IMR-90 (cell line): ENCODE results near the gene ATP4B. TPM values are rescaled to one million over a fixed set of nuclear protein-coding genes. Genes with fewer than 3 reads are reported as not detected.

ENCODE experiments used
- ATAC-seq: fragments of 200-7000 bp; cut with Tn5 transposase; 2 replicates; pipeline ENCODE4 v1.9.1; 2020; ENCODE audit warnings: low read depth, mild to moderate bottlenecking, moderate library complexity
- BruUV-seq: library from RNA; stranded (reverse); fragments of 400-500 nt; replicated peaks from 2 replicates; lab custom pipeline; 2021; lab: Mats Ljungman, UMichigan
- CTCF ChIA-PET: fragments of 300-600 bp; formaldehyde crosslinking; extraction: SDS; loops from one replicate; lab custom pipeline; 2021; ENCODE audit warnings: antibody characterized with exemption; lab: Yijun Ruan, JAX
- POLR2A ChIA-PET: fragments of 300-600 bp; sonication (Branson Sonifier 250); formaldehyde crosslinking; loops from one replicate; lab custom pipeline; 2022; ENCODE audit warnings: antibody characterized with exemption; ENCODE audit not compliant: unreplicated experiment; lab: Charles Lee
- DNase-seq: peaks from one replicate; pipeline ENCODE4 v3.0.0; 2013
- H2AFZ ChIP-seq: replicated peaks from 2 replicates; pipeline ENCODE3; 2013; ENCODE audit warnings: low read length, mild to moderate bottlenecking; ENCODE audit not compliant: poor library complexity
- H2AK5ac ChIP-seq: 2 replicates; pipeline ENCODE4 v1.6.1; 2013; ENCODE audit warnings: low read depth, low read length, inconsistent platforms
- H2AK9ac ChIP-seq: replicated peaks from 2 replicates; pipeline ENCODE3; 2013; ENCODE audit warnings: mild to moderate bottlenecking, low read depth, low read length, moderate library complexity; ENCODE audit not compliant: poor library complexity
- H2BK120ac ChIP-seq: 2 replicates; pipeline ENCODE4 v1.6.1; 2013; ENCODE audit warnings: low read depth, low read length, inconsistent platforms
- H2BK15ac ChIP-seq: 3 replicates; pipeline ENCODE4 v1.6.1; 2013; ENCODE audit warnings: low read depth, low read length, inconsistent platforms
- H2BK20ac ChIP-seq: 2 replicates; pipeline ENCODE4 v1.6.1; 2013; ENCODE audit warnings: low read depth, mild to moderate bottlenecking, inconsistent platforms, low read length, moderate library complexity
- H2BK5ac ChIP-seq: 2 replicates; pipeline ENCODE4 v1.6.1; 2013; ENCODE audit warnings: mild to moderate bottlenecking, low read depth, low read length, inconsistent platforms; ENCODE audit not compliant: poor library complexity, severe bottlenecking
- H3K14ac ChIP-seq: replicated peaks from 2 replicates; pipeline ENCODE4 v1.6.1; 2013; ENCODE audit warnings: low read depth, low read length, inconsistent platforms
- H3K18ac ChIP-seq: 2 replicates; pipeline ENCODE4 v1.6.1; 2013; ENCODE audit warnings: low read depth, low read length, control low read depth
- H3K23ac ChIP-seq: 2 replicates; pipeline ENCODE4 v1.6.1; 2013; ENCODE audit warnings: low read depth, low read length, inconsistent platforms
- H3K27ac ChIP-seq: 2 replicates; pipeline ENCODE4 v1.5.1; 2013; ENCODE audit warnings: mild to moderate bottlenecking, control low read depth, low read length; ENCODE audit not compliant: insufficient read depth
- H3K27me3 ChIP-seq: 2 replicates; pipeline ENCODE4 v1.6.1; 2013; ENCODE audit warnings: low read length; ENCODE audit not compliant: control insufficient read depth, insufficient read depth
- H3K36me3 ChIP-seq: 2 replicates; pipeline ENCODE4 v1.6.1; 2013; ENCODE audit warnings: low read length, mixed read lengths; ENCODE audit not compliant: control insufficient read depth, insufficient read depth
- H3K4ac ChIP-seq: 2 replicates; pipeline ENCODE4 v1.6.1; 2013; ENCODE audit warnings: low read depth, low read length, inconsistent platforms
- H3K4me1 ChIP-seq: 2 replicates; pipeline ENCODE4 v1.6.1; 2013; ENCODE audit warnings: low read length, mixed read lengths; ENCODE audit not compliant: control insufficient read depth, insufficient read depth
- H3K4me2 ChIP-seq: 2 replicates; pipeline ENCODE4 v1.6.1; 2013; ENCODE audit warnings: low read depth, mild to moderate bottlenecking, control low read depth, low read length, moderate library complexity
- H3K4me3 ChIP-seq: 2 replicates; pipeline ENCODE4 v1.5.1; 2013; ENCODE audit warnings: low read depth, mild to moderate bottlenecking, control low read depth, low read length, moderate library complexity; ENCODE audit not compliant: insufficient read depth
- H3K56ac ChIP-seq: 2 replicates; pipeline ENCODE4 v1.6.1; 2013; ENCODE audit warnings: low read length, inconsistent platforms; ENCODE audit not compliant: insufficient read depth; ENCODE audit errors: extremely low read depth
- H3K79me1 ChIP-seq, 2 experiments: 2 replicates each; pipeline ENCODE4 v1.6.1; 2013; ENCODE audit warnings: low read length in 2 of 2, inconsistent platforms in 1 of 2, low read depth in 1 of 2
- H3K9ac ChIP-seq: 2 replicates; pipeline ENCODE4 v1.6.1; 2013; ENCODE audit warnings: low read depth, low read length, control low read depth
- H3K9me1 ChIP-seq: 2 replicates; pipeline ENCODE4 v1.6.1; 2013; ENCODE audit warnings: low read length, inconsistent platforms; ENCODE audit not compliant: insufficient read depth
- H3K9me3 ChIP-seq: 2 replicates; pipeline ENCODE4 v1.6.1; 2013; ENCODE audit warnings: low read length; ENCODE audit not compliant: control insufficient read depth, insufficient read depth
- H4K20me1 ChIP-seq: 2 replicates; pipeline ENCODE4 v1.6.1; 2013; ENCODE audit warnings: low read length, inconsistent platforms; ENCODE audit not compliant: insufficient read depth
- H4K5ac ChIP-seq: 2 replicates; pipeline ENCODE4 v1.6.1; 2013; ENCODE audit warnings: mild to moderate bottlenecking, low read depth, low read length, control low read depth
- H4K8ac ChIP-seq, 2 experiments: 2 replicates each; pipeline ENCODE4 v1.6.1; 2013; ENCODE audit warnings: low read depth in 2 of 2, low read length in 2 of 2, control low read depth in 1 of 2, inconsistent platforms in 1 of 2
- H4K91ac ChIP-seq: 2 replicates; pipeline ENCODE4 v1.6.1; 2013; ENCODE audit warnings: low read depth, low read length, inconsistent platforms; ENCODE audit not compliant: insufficient read depth
- CEBPB ChIP-seq: IDR thresholded peaks from 2 replicates; pipeline ENCODE4 v1.6.1; 2012; ENCODE audit warnings: low read depth, low read length, improper control_type of control experiment
- CTCF ChIP-seq: conservative IDR thresholded peaks from 2 replicates; pipeline ENCODE4 v1.5.1; 2012; ENCODE audit warnings: mild to moderate bottlenecking, low read depth, low read length, improper control_type of control experiment
- WGBS, 2 experiments: methylation state at CpG; one replicate each; pipeline versions ENCODE4 v1.1.5 to v1.1.7; 2013; ENCODE audit warnings: missing lambda C conversion rate in 2 of 2; ENCODE audit not compliant: insufficient read length in 1 of 2; ENCODE audit errors: extremely low coverage in 2 of 2; 5-methylcytosine and 5-hydroxymethylcytosine counted together
- dilution Hi-C: fragments of 300-500 bp; cut with HindIII; formaldehyde crosslinking; loops from one replicate; pipeline ENCODE4 v1.14.3; 2018; ENCODE audit warnings: low sequenced_read_pairs; ENCODE audit not compliant: unreplicated experiment
- in situ Hi-C: fragments of 300-500 bp; cut with MboI; formaldehyde crosslinking; loops from 3 replicates; pipeline ENCODE4 v1.14.3; 2019; ENCODE audit warnings: low sequenced_read_pairs, inconsistent platforms, mixed read lengths
- intact Hi-C: fragments of 100-400 bp; cut with micrococcal nuclease; formaldehyde crosslinking; loops from 2 replicates; pipeline ENCODE4 v1.10.0; 2022
- polyA plus RNA-seq, 3 experiments: library from polyadenylated mRNA; depleted of rRNA; stranded (reverse); fragments of >200 nt; gene quantifications; 2 replicates each; pipeline ENCODE4 v1.2.3, GENCODE V29; 2012; ENCODE audit warnings: low replicate concordance in 1 of 3
- total RNA-seq: library from RNA; depleted of rRNA; stranded (reverse); fragments of >200 nt; gene quantifications from 2 replicates; pipeline ENCODE4 v1.2.3, GENCODE V29; 2012

ATP4B gene
- total and polyA plus RNA-seq, 2 of the 4 experiments (the other 2 are of a cell fraction): not detected

- H3K4me2 ChIP-seq: no peak overlapping the region
- H2BK15ac ChIP-seq: no peak overlapping the region
- H3K27ac ChIP-seq: no peak overlapping the region
- peaks cover 3% of the 10 kb centered on the region for H3K9me3 ChIP-seq
- ChIA-PET POLR2A (no interaction called here), CTCF (no interaction called here)
- peaks cover 3% of the 10 kb centered on the region; the same call in 1 of the 2 replicates for H3K9me1 ChIP-seq
- no peak overlapping the region for H4K8ac ChIP-seq
- no peak overlapping the region for H2BK120ac ChIP-seq
- DNase-seq (no peak), ATAC-seq (no peak)
- no peak overlapping the region for H3K23ac ChIP-seq
- H2AFZ ChIP-seq: no peak overlapping the region
- H3K18ac ChIP-seq: no peak overlapping the region
- H4K91ac ChIP-seq: no peak overlapping the region
- no peaks in the 10 kb centered on the region for H3K36me3 ChIP-seq
- dilution Hi-C loops: no loop called here
- no peak for TF ChIP-seq CTCF
- peak; percentile 72 for TF ChIP-seq CEBPB
- BruUV-seq: no TSS peak
- H3K79me1 ChIP-seq: no peaks in the 10 kb centered on the region
- H4K20me1 ChIP-seq: peaks cover 10% of the 10 kb centered on the region; the same call in 1 of the 2 replicates
- H2BK20ac ChIP-seq: no peak overlapping the region
- H2BK5ac ChIP-seq: no peak overlapping the region
- intact Hi-C loops: no loop called here
- H3K4me3 ChIP-seq: no peak overlapping the region
- H4K5ac ChIP-seq: no peak overlapping the region
- no peaks in the 10 kb centered on the region for H3K4me1 ChIP-seq
- H2AK5ac ChIP-seq: no peak overlapping the region
- H3K56ac ChIP-seq: no peak overlapping the region
- WGBS, 2 experiments: no CpG with 5 or more reads among the region's 2 CpGs
- H3K4ac ChIP-seq: no peak overlapping the region
- H3K9ac ChIP-seq: no peak overlapping the region
- in situ Hi-C loops: no loop called here
- H3K14ac ChIP-seq: no peak overlapping the region
- no peak overlapping the region for H2AK9ac ChIP-seq
- peaks cover 9% of the 10 kb centered on the region for H3K27me3 ChIP-seq
Measured at GRCh38 chr13:113661509-113661908, 3.5 kb upstream of the ATP4B start.
